HS-5 (cell line): ENCODE results near the gene RAD21L1.

ENCODE experiments used
- DNase-seq: peaks from one replicate; pipeline ENCODE4 v3.0.0-alpha.2; 2012; ENCODE audit warnings: low read depth

Gene RAD21L1

GRCh38 chr20:1225783-1226654 is at the start of gene RAD21L1:
Gene RAD21L1 (plus strand): TSS chr20:1226044. CDS start chr20:1228454, 2,410 bp downstream.
- DNase-seq, result no peak

GRCh38 chr20:1177680-1178079 is 48.2 kb upstream of the RAD21L1 start:
- DNase-seq, result no peak

- no peak for DNase-seq
Measured at GRCh38 chr20:1178103-1178502, 47.7 kb upstream of the RAD21L1 start.

GRCh38 chr20:1178623-1179022 is 47.2 kb upstream of the RAD21L1 start:
- no peak for DNase-seq

- DNase-seq, result no peak
Measured at GRCh38 chr20:1180949-1181348, 44.9 kb upstream of the RAD21L1 start.

GRCh38 chr20:1182106-1182505 is 43.7 kb upstream of the RAD21L1 start:
- DNase-seq, result no peak

- no peak for DNase-seq
Measured at GRCh38 chr20:1183153-1183552, 42.7 kb upstream of the RAD21L1 start.

- no peak for DNase-seq
Measured at GRCh38 chr20:1184260-1184637, 41.6 kb upstream of the RAD21L1 start.

- no peak for DNase-seq
Measured at GRCh38 chr20:1184638-1185315, 41.1 kb upstream of the RAD21L1 start, which contains the start of gene TMEM74B. Gene TMEM74B (minus strand): TSS chr20:1184981. CDS start chr20:1183801, 1,180 bp downstream.

- no peak for DNase-seq
Measured at GRCh38 chr20:1185316-1185741, 40.5 kb upstream of the RAD21L1 start.

- no peak for DNase-seq
Measured at GRCh38 chr20:1185790-1186334, 40.0 kb upstream of the RAD21L1 start.

- no peak for DNase-seq
Measured at GRCh38 chr20:1186367-1186991, 39.4 kb upstream of the RAD21L1 start.

- no peak for DNase-seq
Measured at GRCh38 chr20:1187605-1188171, 38.2 kb upstream of the RAD21L1 start.

GRCh38 chr20:1188347-1188746 is 37.5 kb upstream of the RAD21L1 start:
- DNase-seq, result no peak

- no peak for DNase-seq
Measured at GRCh38 chr20:1189827-1190226, 36.0 kb upstream of the RAD21L1 start.

GRCh38 chr20:1190847-1191246 is 35.0 kb upstream of the RAD21L1 start:
- no peak for DNase-seq

- DNase-seq, result no peak
Measured at GRCh38 chr20:1191299-1191698, 34.5 kb upstream of the RAD21L1 start.

GRCh38 chr20:1195226-1195625 is 30.6 kb upstream of the RAD21L1 start:
- no peak for DNase-seq

GRCh38 chr20:1196634-1197033 is 29.2 kb upstream of the RAD21L1 start:
- DNase-seq, result no peak

- DNase-seq, result no peak
Measured at GRCh38 chr20:1197801-1198200, 28.0 kb upstream of the RAD21L1 start.

GRCh38 chr20:1198751-1199150 is 27.1 kb upstream of the RAD21L1 start:
- no peak for DNase-seq

- no peak for DNase-seq
Measured at GRCh38 chr20:1199212-1199873, 26.5 kb upstream of the RAD21L1 start.
